ENCODE results near the gene MISP. TPM values are rescaled to one million over a fixed set of nuclear protein-coding genes. Genes with fewer than 3 reads are reported as not detected.

Gene MISP
- polyA plus RNA-seq, 1 donor: 0.19 TPM

GRCh38 chr19:796692-797527, 46.0 kb downstream of the MISP start, which contains the start of gene PTBP1:
PTBP1 (plus strand) TSS chr19:797452; CDS start chr19:797498, 46 bp downstream.
- DNase-seq (ENCODE audit: low read depth): peak; percentile 100

GRCh38 chr19:797528-798414, 46.9 kb downstream of the MISP start:
- DNase-seq (ENCODE audit: low read depth): peak; percentile 71

- DNase-seq (ENCODE audit: low read depth): no peak
Observed at GRCh38 chr19:798415-799075, 47.6 kb downstream of the MISP start.

- no peak for DNase-seq (ENCODE audit: low read depth)
Observed at GRCh38 chr19:799076-799881, 48.4 kb downstream of the MISP start.

GRCh38 chr19:800360-801029, 49.6 kb downstream of the MISP start:
- no peak for DNase-seq (ENCODE audit: low read depth)

- DNase-seq (ENCODE audit: low read depth): no peak
Observed at GRCh38 chr19:801030-801860, 50.3 kb downstream of the MISP start.

GRCh38 chr19:801861-802497, 51.1 kb downstream of the MISP start:
- no peak for DNase-seq (ENCODE audit: low read depth)

GRCh38 chr19:802498-803098, 51.7 kb downstream of the MISP start:
- DNase-seq (ENCODE audit: low read depth): no peak

- no peak for DNase-seq (ENCODE audit: low read depth)
Observed at GRCh38 chr19:803099-803561, 52.2 kb downstream of the MISP start.

- DNase-seq (ENCODE audit: low read depth): no peak
Observed at GRCh38 chr19:803686-804418, 52.9 kb downstream of the MISP start.

GRCh38 chr19:804419-805165, 53.7 kb downstream of the MISP start:
- DNase-seq (ENCODE audit: low read depth): no peak

GRCh38 chr19:805166-805551, 54.2 kb downstream of the MISP start:
- DNase-seq (ENCODE audit: low read depth): no peak

GRCh38 chr19:805600-806550, 55.0 kb downstream of the MISP start:
- DNase-seq (ENCODE audit: low read depth): no peak

- DNase-seq (ENCODE audit: low read depth): no peak
Observed at GRCh38 chr19:806815-807421, 56.0 kb downstream of the MISP start.

GRCh38 chr19:807627-808422, 56.9 kb downstream of the MISP start:
- no peak for DNase-seq (ENCODE audit: low read depth)

Data from forelimb muscle (tissue), 1 donor.